ENCODE measurements around the gene ZBTB6.
A peak's percentile ranks its signal among the peaks of the same experiment; 100 is the strongest.
"Not testable (repeated sequence)": the region's sequence is repeated elsewhere in the genome, so short reads cannot be mapped to it uniquely, and the experiment has no call there.

ZBTB6 gene

GRCh38 chr9:122923947-122924346 is 10.8 kb upstream of the ZBTB6 start:
- no peak for DNase-seq

- no peak for DNase-seq
Observed at GRCh38 chr9:122922713-122923112, 9.6 kb upstream of the ZBTB6 start.

GRCh38 chr9:122918310-122918709 is 5.2 kb upstream of the ZBTB6 start:
- DNase-seq = no peak

- DNase-seq = no peak
Observed at GRCh38 chr9:122912671-122912963, 506 bp downstream of the ZBTB6 start.

- DNase-seq = not testable (repeated sequence)
Observed at GRCh38 chr9:122906122-122906521, 7.0 kb downstream of the ZBTB6 start.

- DNase-seq = peak; percentile 97
Observed at GRCh38 chr9:122904823-122905710, 8.1 kb downstream of the ZBTB6 start, which contains the start of gene RC3H2. Gene RC3H2, minus strand, starts transcription at chr9:122905359. Its CDS starts 7,850 bp downstream, at chr9:122897509.

- no peak for DNase-seq
Observed at GRCh38 chr9:122904466-122904822, 8.7 kb downstream of the ZBTB6 start.

- DNase-seq = no peak
Observed at GRCh38 chr9:122900791-122901190, 12.3 kb downstream of the ZBTB6 start.

GRCh38 chr9:122897969-122898368 is 15.2 kb downstream of the ZBTB6 start:
- no peak for DNase-seq

- no peak for DNase-seq
Observed at GRCh38 chr9:122888480-122888879, 24.6 kb downstream of the ZBTB6 start.

- DNase-seq = no peak
Observed at GRCh38 chr9:122883125-122883524, 30.0 kb downstream of the ZBTB6 start.

GRCh38 chr9:122879443-122879842 is 33.7 kb downstream of the ZBTB6 start:
- DNase-seq = no peak

- no peak for DNase-seq
Observed at GRCh38 chr9:122875523-122875922, 37.6 kb downstream of the ZBTB6 start.

GRCh38 chr9:122867276-122867675 is 45.8 kb downstream of the ZBTB6 start:
- not testable (repeated sequence) for DNase-seq

GRCh38 chr9:122866079-122866478 is 47.0 kb downstream of the ZBTB6 start:
- DNase-seq = no peak

GRCh38 chr9:122865300-122865699 is 47.8 kb downstream of the ZBTB6 start:
- no peak for DNase-seq

GRCh38 chr9:122863407-122863806 is 49.7 kb downstream of the ZBTB6 start:
- no peak for DNase-seq

GRCh38 chr9:122860319-122861142 is 52.6 kb downstream of the ZBTB6 start:
- DNase-seq = no peak

Data from NCI-H1694 (cell line).